ENCODE results near the gene NPAS2. TPM values are rescaled to one million over a fixed set of nuclear protein-coding genes. Genes with fewer than 3 reads are reported as not detected.

NPAS2 gene
- total RNA-seq, 1 donor from 2014 or later = 5.5 TPM

DNA sequence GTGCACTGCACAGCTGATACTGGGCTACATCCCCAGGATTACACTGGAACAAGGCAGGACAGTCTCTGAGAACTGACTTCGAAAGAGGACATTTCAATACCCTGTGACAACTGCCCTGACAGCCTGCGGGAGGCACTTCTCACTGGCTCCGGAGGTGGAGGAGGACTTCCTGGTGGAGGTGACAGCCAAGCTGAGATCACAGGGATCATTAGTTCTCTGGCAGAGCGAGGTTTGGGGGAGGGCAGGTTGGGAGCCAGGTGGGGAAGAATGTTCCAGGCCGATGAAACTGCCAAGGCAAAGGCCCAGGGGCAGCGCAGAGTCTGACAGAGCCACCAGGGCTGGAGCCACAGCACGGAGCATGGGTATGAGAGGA is 28.0 kb upstream of the NPAS2 start:
- no peaks in the 10 kb centered on the region for H3K9me3 Mint-ChIP-seq (ENCODE audit: unreplicated experiment)

DNA sequence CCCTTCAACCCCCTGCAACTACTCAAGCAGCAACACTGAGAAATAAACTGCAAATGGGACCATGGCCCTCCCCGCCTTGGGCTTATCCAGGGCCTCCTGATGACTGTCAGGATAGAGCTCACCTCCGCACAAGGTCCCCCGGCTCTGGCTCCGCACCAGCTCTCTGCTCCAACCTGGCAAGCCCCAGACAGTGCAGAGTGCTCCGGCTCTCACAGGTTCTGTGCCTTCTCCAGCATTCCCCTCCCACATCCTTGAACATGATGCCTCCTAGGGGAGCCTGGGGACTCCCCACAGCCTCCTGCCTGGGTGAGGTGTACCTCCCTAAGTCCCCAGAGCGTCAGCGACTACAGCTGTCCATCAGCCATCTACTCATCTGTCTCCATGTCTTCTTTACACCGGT is 26.7 kb upstream of the NPAS2 start:
- Histone ChIP-seq H3K4me2 (ENCODE audit: low read length) (no peak overlapping the region), H3K27ac (ENCODE audit: low read depth, low read length) (no peak overlapping the region), H3K9ac (ENCODE audit: low read length) (no peak overlapping the region), H3K27me3 (ENCODE audit: insufficient read depth, low read length) (peaks cover 4% of the 10 kb centered on the region), H3K4me1 (ENCODE audit: insufficient read depth, low read length) (no peaks in the 10 kb centered on the region), H3K36me3 (ENCODE audit: insufficient read depth, low read length) (no peaks in the 10 kb centered on the region), H4K20me1 (ENCODE audit: insufficient read depth, low read length) (no peaks in the 10 kb centered on the region), H3K4me3 (ENCODE audit: insufficient read depth, low read depth, low read length) (no peak overlapping the region), H3K9me3 (ENCODE audit: insufficient read depth, low read depth, low read length) (no peaks in the 10 kb centered on the region), H2AFZ (ENCODE audit: low read depth, low read length) (no peak overlapping the region), H3K79me2 (ENCODE audit: insufficient read depth, low read length) (no peaks in the 10 kb centered on the region)
- DNase-seq (ENCODE audit: low read depth) (no peak), FAIRE-seq (no peak)
- peaks cover 35% of the 10 kb centered on the region for H3K27me3 Mint-ChIP-seq (ENCODE audit: low read depth, unreplicated experiment)
- H3K27ac Mint-ChIP-seq (ENCODE audit: unreplicated experiment) = no peak overlapping the region
- H3K4me3 Mint-ChIP-seq (ENCODE audit: unreplicated experiment) = no peak overlapping the region
- TF ChIP-seq, protein P1, sequence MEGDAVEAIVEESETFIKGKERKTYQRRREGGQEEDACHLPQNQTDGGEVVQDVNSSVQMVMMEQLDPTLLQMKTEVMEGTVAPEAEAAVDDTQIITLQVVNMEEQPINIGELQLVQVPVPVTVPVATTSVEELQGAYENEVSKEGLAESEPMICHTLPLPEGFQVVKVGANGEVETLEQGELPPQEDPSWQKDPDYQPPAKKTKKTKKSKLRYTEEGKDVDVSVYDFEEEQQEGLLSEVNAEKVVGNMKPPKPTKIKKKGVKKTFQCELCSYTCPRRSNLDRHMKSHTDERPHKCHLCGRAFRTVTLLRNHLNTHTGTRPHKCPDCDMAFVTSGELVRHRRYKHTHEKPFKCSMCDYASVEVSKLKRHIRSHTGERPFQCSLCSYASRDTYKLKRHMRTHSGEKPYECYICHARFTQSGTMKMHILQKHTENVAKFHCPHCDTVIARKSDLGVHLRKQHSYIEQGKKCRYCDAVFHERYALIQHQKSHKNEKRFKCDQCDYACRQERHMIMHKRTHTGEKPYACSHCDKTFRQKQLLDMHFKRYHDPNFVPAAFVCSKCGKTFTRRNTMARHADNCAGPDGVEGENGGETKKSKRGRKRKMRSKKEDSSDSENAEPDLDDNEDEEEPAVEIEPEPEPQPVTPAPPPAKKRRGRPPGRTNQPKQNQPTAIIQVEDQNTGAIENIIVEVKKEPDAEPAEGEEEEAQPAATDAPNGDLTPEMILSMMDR (IDR thresholded peaks at IDR 0.05; ENCODE audit: insufficient read depth, low read depth, low read length) = no peak
- TF ChIP-seq EZH2 (IDR thresholded peaks at IDR 0.05; ENCODE audit: insufficient read depth, low read length) = no peak
- H3K9me3 Mint-ChIP-seq (ENCODE audit: unreplicated experiment) = no peaks in the 10 kb centered on the region
- no peaks in the 10 kb centered on the region for H3K36me3 Mint-ChIP-seq (ENCODE audit: low read depth, unreplicated experiment)
- H3K4me1 Mint-ChIP-seq (ENCODE audit: low read depth, unreplicated experiment) = peaks cover 7% of the 10 kb centered on the region

More for the DNA sequence above, 28.0 kb upstream of the NPAS2 start:
- Mint-ChIP-seq H3K4me3 (ENCODE audit: unreplicated experiment) (no peak overlapping the region), H3K27me3 (ENCODE audit: low read depth, unreplicated experiment) (peaks cover 30% of the 10 kb centered on the region), H3K4me1 (ENCODE audit: low read depth, unreplicated experiment) (peaks cover 7% of the 10 kb centered on the region), H3K36me3 (ENCODE audit: low read depth, unreplicated experiment) (no peaks in the 10 kb centered on the region), H3K27ac (ENCODE audit: unreplicated experiment) (no peak overlapping the region)
- no peak for TF ChIP-seq EZH2 (IDR thresholded peaks at IDR 0.05; ENCODE audit: insufficient read depth, low read length)
- TF ChIP-seq, protein P1 (IDR thresholded peaks at IDR 0.05; ENCODE audit: insufficient read depth, low read depth, low read length) = no peak
- peaks cover 2% of the 10 kb centered on the region for H3K4me1 ChIP-seq (ENCODE audit: insufficient read depth, low read length)
- no peak overlapping the region for H3K27ac ChIP-seq (ENCODE audit: low read depth, low read length)
- no peak overlapping the region for H3K9ac ChIP-seq (ENCODE audit: low read length)
- H3K79me2 ChIP-seq (ENCODE audit: insufficient read depth, low read length) = no peaks in the 10 kb centered on the region
- no peak overlapping the region for H3K4me3 ChIP-seq (ENCODE audit: insufficient read depth, low read depth, low read length)
- H2AFZ ChIP-seq (ENCODE audit: low read depth, low read length) = no peak overlapping the region
- no peaks in the 10 kb centered on the region for H3K9me3 ChIP-seq (ENCODE audit: insufficient read depth, low read depth, low read length)
- FAIRE-seq (no peak), DNase-seq (ENCODE audit: low read depth) (no peak)
- no peaks in the 10 kb centered on the region for H4K20me1 ChIP-seq (ENCODE audit: insufficient read depth, low read length)
- H3K4me2 ChIP-seq (ENCODE audit: low read length) = no peak overlapping the region
- peaks cover 4% of the 10 kb centered on the region for H3K27me3 ChIP-seq (ENCODE audit: insufficient read depth, low read length)
- no peaks in the 10 kb centered on the region for H3K36me3 ChIP-seq (ENCODE audit: insufficient read depth, low read length)

DNA sequence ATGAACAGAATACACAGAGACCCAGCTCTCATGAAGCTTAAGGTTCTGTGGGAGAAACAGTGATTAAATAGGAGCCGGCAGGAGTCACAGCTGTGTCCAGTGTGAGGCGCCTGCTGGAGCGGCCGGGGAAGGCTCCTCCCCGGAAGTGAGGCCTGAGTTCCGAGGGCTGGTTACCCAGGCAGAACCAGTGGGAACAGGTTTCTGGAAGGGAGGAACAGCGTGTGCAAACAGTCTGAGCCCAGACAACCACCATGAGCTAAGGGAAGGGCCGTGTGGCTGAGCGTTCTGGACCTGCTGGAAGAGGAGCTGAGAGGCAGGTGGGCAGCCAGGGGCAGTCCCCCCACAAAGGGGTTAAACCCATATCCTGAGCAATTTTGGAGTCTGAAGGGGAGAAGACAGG is 26.0 kb upstream of the NPAS2 start:
- Histone ChIP-seq H3K9me3 (ENCODE audit: insufficient read depth, low read depth, low read length) (no peaks in the 10 kb centered on the region), H3K36me3 (ENCODE audit: insufficient read depth, low read length) (no peaks in the 10 kb centered on the region), H3K4me1 (ENCODE audit: insufficient read depth, low read length) (no peaks in the 10 kb centered on the region), H3K27ac (ENCODE audit: low read depth, low read length) (no peak overlapping the region), H4K20me1 (ENCODE audit: insufficient read depth, low read length) (no peaks in the 10 kb centered on the region), H3K27me3 (ENCODE audit: insufficient read depth, low read length) (peaks cover 4% of the 10 kb centered on the region), H3K4me3 (ENCODE audit: insufficient read depth, low read depth, low read length) (no peak overlapping the region), H2AFZ (ENCODE audit: low read depth, low read length) (no peak overlapping the region), H3K4me2 (ENCODE audit: low read length) (no peak overlapping the region), H3K79me2 (ENCODE audit: insufficient read depth, low read length) (no peaks in the 10 kb centered on the region), H3K9ac (ENCODE audit: low read length) (no peak overlapping the region)
- peaks cover 42% of the 10 kb centered on the region for H3K27me3 Mint-ChIP-seq (ENCODE audit: low read depth, unreplicated experiment)
- H3K27ac Mint-ChIP-seq (ENCODE audit: unreplicated experiment) = no peak overlapping the region
- no peak for TF ChIP-seq EZH2 (IDR thresholded peaks at IDR 0.05; ENCODE audit: insufficient read depth, low read length)
- TF ChIP-seq, protein P1 (IDR thresholded peaks at IDR 0.05; ENCODE audit: insufficient read depth, low read depth, low read length) = no peak
- no peak overlapping the region for H3K4me3 Mint-ChIP-seq (ENCODE audit: unreplicated experiment)
- DNase-seq (ENCODE audit: low read depth) = no peak
- no peaks in the 10 kb centered on the region for H3K9me3 Mint-ChIP-seq (ENCODE audit: unreplicated experiment)
- H3K4me1 Mint-ChIP-seq (ENCODE audit: low read depth, unreplicated experiment) = peaks cover 7% of the 10 kb centered on the region
- no peaks in the 10 kb centered on the region for H3K36me3 Mint-ChIP-seq (ENCODE audit: low read depth, unreplicated experiment)
- no peak for FAIRE-seq

Measured in astrocyte (in vitro differentiated cells and primary cell).